ENCODE data around the gene ID3. TPM values are rescaled to one million over a fixed set of nuclear protein-coding genes. Genes with fewer than 3 reads are reported as not detected.

ID3 gene
- total RNA-seq (10 to 100 TPM; 14.8 to 89.4 (median 34.1) TPM), polyA plus RNA-seq (10 to 100 TPM; 13.0 to 28.3 TPM), total RNA-seq (41.6 reads per million, percentile 67 among the genes with 10 or more reads in this experiment)

DNA sequence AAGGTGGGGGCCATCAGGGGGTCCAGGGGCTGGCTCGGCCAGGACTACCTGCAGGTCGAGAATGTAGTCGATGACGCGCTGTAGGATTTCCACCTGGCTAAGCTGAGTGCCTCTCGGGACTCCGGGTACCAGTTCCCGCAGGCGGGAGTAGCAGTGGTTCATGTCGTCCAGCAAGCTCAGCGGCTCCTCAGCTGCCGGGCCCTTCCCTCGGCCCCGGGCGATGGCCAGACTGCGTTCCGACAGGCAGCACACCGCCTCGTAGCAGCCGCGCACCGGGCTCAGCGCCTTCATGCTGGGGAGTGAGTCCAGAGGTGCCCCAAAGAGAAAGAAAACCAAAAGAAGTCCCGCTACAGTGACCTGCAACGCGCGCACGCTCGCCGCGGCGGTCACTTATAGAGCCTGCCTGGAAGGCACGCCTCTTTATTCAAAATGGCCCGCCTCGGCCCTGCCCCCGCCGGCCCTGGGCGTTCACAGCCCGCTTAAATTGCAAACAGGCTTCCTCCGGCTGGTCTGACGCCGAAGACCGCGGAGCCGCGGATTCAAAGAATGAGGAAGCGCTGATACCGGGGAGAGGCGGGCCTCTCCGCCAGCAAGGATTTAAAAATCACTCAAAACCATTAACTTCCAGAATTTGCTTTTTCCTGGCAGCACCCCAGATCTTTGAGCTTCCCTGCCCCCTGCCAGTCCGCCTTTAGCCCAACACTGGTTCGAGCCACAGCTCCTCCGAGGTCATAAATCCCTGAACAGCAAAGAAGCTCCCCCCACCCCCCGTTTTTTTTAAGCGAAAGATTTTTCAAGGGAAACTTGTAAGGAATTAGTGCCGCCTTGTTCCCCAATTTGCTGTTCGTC lies at the start of gene ID3:
TSS of gene ID3 (minus strand) at position 366 of the 849 bp plus-strand sequence. CDS start at position 291, 75 bp downstream.
- H3K27me3 Mint-ChIP-seq = peaks cover 0 to 46% (median 0%) of the 10 kb centered on the region in 5 donors
- peak within 1 kb of the TSS; percentile 94 for H3K4me3 ChIP-seq (ENCODE audit: low read length)

DNA sequence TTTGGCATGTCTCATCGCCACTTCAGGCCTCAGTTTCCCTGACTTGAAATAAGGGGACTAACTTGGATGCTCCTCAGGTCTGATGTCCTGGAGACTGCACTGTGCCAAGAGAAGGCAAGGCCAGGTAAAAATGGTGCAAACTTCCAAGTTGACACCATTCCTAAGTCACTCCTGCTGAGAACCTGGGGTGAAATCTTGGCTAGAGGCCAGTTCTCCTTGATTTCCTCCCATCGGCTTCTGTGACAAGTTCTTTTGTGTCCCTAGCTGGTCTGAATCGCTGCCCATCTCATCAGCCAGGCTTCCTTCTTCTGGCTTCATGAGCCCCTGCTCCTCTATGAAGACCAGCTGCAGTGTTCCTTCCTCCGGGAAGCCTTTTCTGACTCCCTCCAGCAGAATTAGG lies 48.6 kb upstream of the ID3 start:
- peak overlapping the region in 2 of 10 donors; percentile 30 to 63 for H3K4me3 Mint-ChIP-seq
- ChIA-PET CTCF (interaction anchor here (1.0 kb wide), 2 partner anchors 12 to 53 kb away, joined by 3 read pairs; no protein-coding TSS in a partner anchor), POLR2A (interaction anchor here (1.0 to 36.4 kb wide), 3 partner anchors 11 to 32 kb away, joined by 6 to 1267 read pairs (median 195); partner anchors contain the start of gene ID3)
- no peaks in the 10 kb centered on the region for H3K9me3 ChIP-seq (ENCODE audit: control insufficient read depth in 2 of 3, low read length in 3 of 3)
- no peak overlapping the region for H3K4me3 ChIP-seq (ENCODE audit: low read length)
- peaks cover 0 to 5% (median 0%) of the 10 kb centered on the region in 11 donors for H3K9me3 Mint-ChIP-seq
- no peaks in the 10 kb centered on the region for H3K27me3 ChIP-seq (ENCODE audit: control insufficient read depth in 2 of 2, insufficient read depth in 2 of 2, low read length in 2 of 2)
- no peak for ATAC-seq
- H3K36me3 ChIP-seq (ENCODE audit: control insufficient read depth in 2 of 3, insufficient read depth in 3 of 3, low read length in 3 of 3) = no peaks in the 10 kb centered on the region
- H3K27ac ChIP-seq (ENCODE audit: low read depth, low read length) = peak overlapping the region; percentile 5
- peaks cover 41 to 80% (median 74%) of the 10 kb centered on the region in 7 donors for H3K4me1 Mint-ChIP-seq
- H3K27ac Mint-ChIP-seq = peak overlapping the region in 8 of 9 donors; percentile 13 to 97 (median 88)
- peaks cover 22 to 65% of the 10 kb centered on the region in 2 donors for H3K4me1 ChIP-seq (ENCODE audit: control insufficient read depth in 2 of 2, insufficient read depth in 2 of 2, low read length in 2 of 2)
- peaks cover 0 to 2% (median 0%) of the 10 kb centered on the region in 5 donors for H3K27me3 Mint-ChIP-seq
- peaks cover 0 to 2% (median 0%) of the 10 kb centered on the region in 5 donors for H3K36me3 Mint-ChIP-seq
- no peak for DNase-seq
- intact Hi-C loops (cut with micrococcal nuclease) = loop anchor here in 1 of 2 donors (1.0 kb wide), 1 partner anchor 11 kb away; no protein-coding TSS in a partner anchor

More for the DNA sequence above, at the start of gene ID3:
- DNase-seq (peak; percentile 70 to 96 (median 86)), ATAC-seq (peak; percentile 77)
- peaks cover 0 to 5% (median 4%) of the 10 kb centered on the region in 5 donors for H3K36me3 Mint-ChIP-seq
- peaks cover 16 to 41% of the 10 kb centered on the region in 2 donors for H3K4me1 ChIP-seq (ENCODE audit: control insufficient read depth in 2 of 2, insufficient read depth in 2 of 2, low read length in 2 of 2)
- H3K4me1 Mint-ChIP-seq = peaks cover 40 to 80% (median 74%) of the 10 kb centered on the region in 7 donors
- H3K27me3 ChIP-seq (ENCODE audit: control insufficient read depth in 2 of 2, insufficient read depth in 2 of 2, low read length in 2 of 2) = no peaks in the 10 kb centered on the region
- no peaks in the 10 kb centered on the region for H3K9me3 ChIP-seq (ENCODE audit: control insufficient read depth in 2 of 3, low read length in 3 of 3)
- POLR2A ChIA-PET = interaction anchor here (0.9 to 57.7 kb wide), 12 partner anchors 8 to 74 kb away, joined by 3 to 1267 read pairs (median 22); no protein-coding TSS in a partner anchor
- peak within 1 kb of the TSS; percentile 91 for H3K27ac ChIP-seq (ENCODE audit: low read depth, low read length)
- intact Hi-C loops (cut with micrococcal nuclease) = loop anchor here (1.0 to 10.0 kb wide), 10 partner anchors 9 to 185 kb away; partner anchors contain the start of genes ASAP3 (in 1 of the 2), E2F2 (in 1 of the 2) and ELOA (in 1 of the 2)
- H3K4me3 Mint-ChIP-seq = peak within 1 kb of the TSS; percentile 85 to 98 (median 93)
- H3K27ac Mint-ChIP-seq = peak within 1 kb of the TSS; percentile 85 to 98 (median 91)
- peaks cover 0 to 10% (median 0%) of the 10 kb centered on the region in 3 experiments for H3K36me3 ChIP-seq (ENCODE audit: control insufficient read depth in 2 of 3, insufficient read depth in 3 of 3, low read length in 3 of 3)
- H3K9me3 Mint-ChIP-seq = no peaks in the 10 kb centered on the region
- CTCF ChIA-PET = interaction anchor here (0.6 to 25.8 kb wide), 10 partner anchors 10 to 74 kb away, joined by 3 to 643 read pairs (median 6); no protein-coding TSS in a partner anchor

GRCh38 chr1:23601968-23602876 lies 42.9 kb upstream of the ID3 start:
- peak in 6 of 9 donors; percentile 57 to 67 (median 63) for DNase-seq
- ChIA-PET POLR2A (interaction anchor here (1.1 to 57.7 kb wide), 7 partner anchors 5 to 58 kb away, joined by 4 to 1267 read pairs (median 71); partner anchors contain the start of gene ID3), CTCF (interaction anchor here (0.7 to 7.6 kb wide), 9 partner anchors 10 to 57 kb away, joined by 3 to 46 read pairs (median 14); partner anchors contain the start of gene ID3)
- peak; percentile 67 for ATAC-seq
- intact Hi-C loops (cut with micrococcal nuclease) = loop anchor here (1.0 to 2.0 kb wide), 9 partner anchors 10 to 47 kb away; partner anchors contain the start of gene ID3 (in 1 of the 2)
- peak overlapping the region; percentile 88 to 97 (median 92) for H3K27ac Mint-ChIP-seq
- Histone ChIP-seq H3K4me3 (ENCODE audit: low read length) (peak overlapping the region; percentile 46), H3K4me1 (ENCODE audit: control insufficient read depth in 2 of 2, insufficient read depth in 2 of 2, low read length in 2 of 2) (peaks cover 65 to 91% of the 10 kb centered on the region in 2 donors), H3K36me3 (ENCODE audit: control insufficient read depth in 2 of 3, insufficient read depth in 3 of 3, low read length in 3 of 3) (no peaks in the 10 kb centered on the region), H3K9me3 (ENCODE audit: control insufficient read depth in 2 of 3, low read length in 3 of 3) (no peaks in the 10 kb centered on the region), H3K27ac (ENCODE audit: low read depth, low read length) (peak overlapping the region; percentile 76), H3K27me3 (ENCODE audit: control insufficient read depth in 2 of 2, insufficient read depth in 2 of 2, low read length in 2 of 2) (no peaks in the 10 kb centered on the region)
- H3K9me3 Mint-ChIP-seq = peaks cover 0 to 3% (median 0%) of the 10 kb centered on the region in 11 donors
- peaks cover 54 to 90% (median 81%) of the 10 kb centered on the region in 7 donors for H3K4me1 Mint-ChIP-seq
- H3K27me3 Mint-ChIP-seq = no peaks in the 10 kb centered on the region
- H3K36me3 Mint-ChIP-seq = no peaks in the 10 kb centered on the region
- H3K4me3 Mint-ChIP-seq = peak overlapping the region; percentile 76 to 96 (median 83)

- Mint-ChIP-seq H3K27ac (peak overlapping the region; percentile 88 to 97 (median 92)), H3K4me3 (peak overlapping the region; percentile 76 to 96 (median 83)), H3K36me3 (no peaks in the 10 kb centered on the region), H3K27me3 (no peaks in the 10 kb centered on the region), H3K9me3 (peaks cover 0 to 3% (median 0%) of the 10 kb centered on the region in 11 donors), H3K4me1 (peaks cover 47 to 90% (median 82%) of the 10 kb centered on the region in 7 donors)
- Histone ChIP-seq H3K27me3 (ENCODE audit: control insufficient read depth in 2 of 2, insufficient read depth in 2 of 2, low read length in 2 of 2) (no peaks in the 10 kb centered on the region), H3K27ac (ENCODE audit: low read depth, low read length) (peak overlapping the region; percentile 76), H3K4me3 (ENCODE audit: low read length) (peak overlapping the region; percentile 46), H3K36me3 (ENCODE audit: control insufficient read depth in 2 of 3, insufficient read depth in 3 of 3, low read length in 3 of 3) (no peaks in the 10 kb centered on the region), H3K9me3 (ENCODE audit: control insufficient read depth in 2 of 3, low read length in 3 of 3) (no peaks in the 10 kb centered on the region), H3K4me1 (ENCODE audit: control insufficient read depth in 2 of 2, insufficient read depth in 2 of 2, low read length in 2 of 2) (peaks cover 64 to 92% of the 10 kb centered on the region in 2 donors)
- ChIA-PET POLR2A (interaction anchor here (0.6 to 57.7 kb wide), 7 partner anchors 4 to 152 kb away, joined by 4 to 1267 read pairs (median 71); partner anchors contain the start of gene ID3), CTCF (interaction anchor here (0.9 to 7.6 kb wide), 11 partner anchors 9 to 56 kb away, joined by 3 to 46 read pairs (median 5); partner anchors contain the start of gene ID3)
- intact Hi-C loops (cut with micrococcal nuclease) = loop anchor here (1.0 to 2.0 kb wide), 3 partner anchors 9 to 23 kb away; no protein-coding TSS in a partner anchor
- ATAC-seq (peak; percentile 70), DNase-seq (peak in 7 of 9 donors; percentile 64 to 77 (median 71))
Observed at GRCh38 chr1:23601135-23601967, 42.0 kb upstream of the ID3 start.

DNA sequence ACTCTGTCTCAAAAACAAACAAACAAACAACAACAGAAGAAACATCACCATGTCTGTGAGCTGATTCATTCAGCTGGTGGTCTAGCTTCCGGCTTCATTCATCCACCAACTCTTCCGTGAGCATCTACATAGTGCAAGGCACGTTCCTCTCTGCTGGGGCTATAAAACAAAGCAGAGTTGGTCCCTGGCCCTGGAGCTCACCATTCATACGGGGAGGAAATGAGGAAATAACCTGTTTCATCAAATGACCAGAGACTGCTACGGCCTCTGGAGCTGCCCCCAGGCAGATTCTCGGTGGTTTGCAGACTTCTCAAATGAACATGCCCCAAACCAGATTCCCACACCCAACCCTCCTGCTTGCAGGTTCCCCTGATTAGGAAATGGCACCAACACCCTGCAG lies 41.0 kb upstream of the ID3 start:
- H3K36me3 ChIP-seq (ENCODE audit: control insufficient read depth in 2 of 3, insufficient read depth in 3 of 3, low read length in 3 of 3) = no peaks in the 10 kb centered on the region
- Mint-ChIP-seq H3K9me3 (peaks cover 0 to 5% (median 0%) of the 10 kb centered on the region in 11 donors), H3K4me1 (peaks cover 49 to 95% (median 85%) of the 10 kb centered on the region in 7 donors), H3K36me3 (no peaks in the 10 kb centered on the region), H3K27me3 (no peaks in the 10 kb centered on the region), H3K27ac (peak overlapping the region; percentile 88 to 97 (median 92)), H3K4me3 (peak overlapping the region; percentile 50 to 96 (median 83))
- intact Hi-C loops (cut with micrococcal nuclease) = loop anchor here (2.0 kb wide), 2 partner anchors 19 to 21 kb away; no protein-coding TSS in a partner anchor
- ATAC-seq (no peak), DNase-seq (no peak)
- H3K9me3 ChIP-seq (ENCODE audit: control insufficient read depth in 2 of 3, low read length in 3 of 3) = no peaks in the 10 kb centered on the region
- peaks cover 64 to 94% of the 10 kb centered on the region in 2 donors for H3K4me1 ChIP-seq (ENCODE audit: control insufficient read depth in 2 of 2, insufficient read depth in 2 of 2, low read length in 2 of 2)
- POLR2A ChIA-PET = interaction anchor here (1.9 to 57.7 kb wide), 6 partner anchors 3 to 55 kb away, joined by 5 to 1267 read pairs (median 133); partner anchors contain the start of gene ID3
- H3K27me3 ChIP-seq (ENCODE audit: control insufficient read depth in 2 of 2, insufficient read depth in 2 of 2, low read length in 2 of 2) = no peaks in the 10 kb centered on the region
- peak overlapping the region; percentile 76 for H3K27ac ChIP-seq (ENCODE audit: low read depth, low read length)
- CTCF ChIA-PET = interaction anchor here (0.7 to 7.6 kb wide), 11 partner anchors 9 to 1130 kb away, joined by 3 to 46 read pairs (median 9); partner anchors contain the start of gene ID3
- peak overlapping the region; percentile 46 for H3K4me3 ChIP-seq (ENCODE audit: low read length)

Measured in naive thymus-derived CD4-positive, alpha-beta T cell (primary cell).